Bone marrow (tissue), 2 donors: Measurements from ENCODE around the gene SPINT2.

ENCODE experiments used
- DNase-seq, 2 donors: peaks; one replicate each; lab custom pipeline; 2025; lab: John Stamatoyannopoulos, UW

The SPINT2 gene

GRCh38 chr19:38267761-38268483 lies 3.5 kb downstream of the SPINT2 start:
- DNase-seq = no peak

GRCh38 chr19:38268539-38268938 lies 4.2 kb downstream of the SPINT2 start:
- DNase-seq = no peak

GRCh38 chr19:38270587-38271167 lies 6.3 kb downstream of the SPINT2 start:
- DNase-seq = no peak

- DNase-seq = no peak
These were observed 9.1 kb downstream of the SPINT2 start for GRCh38 chr19:38273499-38273898.

DNA sequence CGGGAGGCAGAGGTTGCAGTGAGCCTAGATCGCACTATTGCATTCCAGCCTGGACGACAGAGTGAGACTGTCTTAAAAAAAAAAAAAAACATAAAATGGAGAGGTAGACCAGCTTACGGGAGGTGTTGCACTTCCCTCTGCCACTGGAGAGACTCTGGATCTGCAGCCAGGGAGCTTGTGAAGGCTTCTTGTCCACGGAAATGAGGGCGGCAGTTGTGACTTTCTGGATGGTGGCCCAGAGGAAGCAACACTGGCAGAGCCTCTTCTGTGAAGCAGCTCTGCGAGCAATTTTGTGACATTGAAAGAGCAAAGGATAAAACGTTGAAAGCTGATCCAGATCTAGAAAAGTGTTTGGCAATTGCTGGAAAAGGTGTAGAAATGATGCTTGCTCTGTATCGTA lies 10.4 kb downstream of the SPINT2 start:
- DNase-seq = no peak

DNA sequence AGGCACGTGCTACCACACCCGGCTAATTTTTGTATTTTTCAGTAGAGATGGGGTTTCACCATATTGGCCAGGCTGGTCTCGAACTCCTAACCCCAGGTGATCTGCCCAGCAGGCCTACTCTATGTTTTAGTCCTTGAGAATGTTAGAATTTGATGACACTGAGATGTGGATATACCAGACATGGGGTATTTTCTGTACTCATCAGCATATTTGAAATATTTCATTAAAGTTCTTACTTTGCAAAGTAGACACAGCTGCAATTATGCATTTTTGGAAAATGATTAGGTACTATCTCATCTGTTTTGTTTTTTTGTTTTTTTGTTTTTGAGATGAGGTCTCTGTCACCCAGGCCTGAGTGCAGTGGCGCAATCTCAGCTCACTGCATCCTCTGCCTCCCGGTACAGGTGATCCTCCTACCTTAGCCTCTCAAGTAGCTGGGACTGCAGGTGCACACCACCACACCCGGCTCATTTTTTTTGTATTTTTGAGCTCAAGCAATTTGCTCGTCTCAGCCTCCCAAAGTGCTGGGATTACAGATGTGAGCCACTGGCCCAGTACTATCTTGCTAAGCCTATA lies 12.7 kb downstream of the SPINT2 start:
- DNase-seq = no peak

DNA sequence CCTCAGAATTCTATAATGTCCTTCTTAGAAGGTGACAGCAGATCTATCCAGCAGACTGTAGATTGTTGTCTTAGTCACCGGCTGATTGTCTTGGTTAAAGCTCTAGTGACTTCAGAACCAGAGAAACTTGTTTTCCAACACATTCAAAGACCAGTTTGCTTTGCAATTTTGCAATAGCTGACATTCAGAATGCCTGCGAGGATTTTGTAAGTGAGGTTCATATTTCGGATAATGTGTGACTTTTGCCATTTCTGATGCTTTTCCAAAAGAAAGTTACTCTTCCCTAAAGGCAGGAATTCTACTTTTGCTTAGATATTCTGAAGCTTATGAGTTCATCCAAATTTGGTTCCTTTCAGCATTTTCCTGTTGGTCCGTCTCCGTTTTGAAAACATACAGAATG lies 13.2 kb downstream of the SPINT2 start:
- DNase-seq = no peak

DNA sequence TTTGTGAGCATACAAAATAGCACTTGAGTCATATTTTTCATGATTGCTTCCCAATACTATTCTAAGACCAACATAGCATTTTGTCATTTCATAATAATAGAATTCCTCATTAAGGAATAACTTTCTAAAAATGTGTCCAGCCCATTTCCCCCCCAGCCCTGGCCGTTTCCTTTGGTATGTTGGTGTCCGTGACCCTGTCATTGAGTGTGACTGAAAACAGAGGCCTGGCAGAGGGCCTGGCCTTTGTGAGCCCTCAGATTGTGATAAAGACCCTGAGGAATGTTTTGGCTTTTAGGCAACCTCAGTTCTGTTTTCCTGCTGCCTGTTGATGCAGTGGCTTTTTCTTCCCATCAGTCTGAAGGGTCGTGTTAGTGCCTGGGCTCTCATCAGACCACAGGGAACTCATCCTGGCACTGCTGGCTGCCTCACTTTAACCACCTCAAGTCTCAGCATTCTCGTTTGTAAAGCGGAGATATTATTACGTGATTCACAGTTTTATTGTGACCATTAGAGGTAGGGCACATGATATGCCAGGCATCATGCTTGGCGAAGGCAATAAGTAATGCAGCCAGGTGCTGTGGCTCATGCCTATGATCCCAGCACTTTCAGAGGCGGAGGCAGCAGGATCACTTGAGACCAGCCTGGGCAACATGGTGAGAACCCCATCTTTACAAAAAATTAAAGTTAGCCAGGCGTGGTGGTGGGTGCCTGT lies 13.8 kb downstream of the SPINT2 start:
- DNase-seq = no peak

- DNase-seq = no peak
These were observed 14.4 kb downstream of the SPINT2 start for GRCh38 chr19:38278751-38279150.

DNA sequence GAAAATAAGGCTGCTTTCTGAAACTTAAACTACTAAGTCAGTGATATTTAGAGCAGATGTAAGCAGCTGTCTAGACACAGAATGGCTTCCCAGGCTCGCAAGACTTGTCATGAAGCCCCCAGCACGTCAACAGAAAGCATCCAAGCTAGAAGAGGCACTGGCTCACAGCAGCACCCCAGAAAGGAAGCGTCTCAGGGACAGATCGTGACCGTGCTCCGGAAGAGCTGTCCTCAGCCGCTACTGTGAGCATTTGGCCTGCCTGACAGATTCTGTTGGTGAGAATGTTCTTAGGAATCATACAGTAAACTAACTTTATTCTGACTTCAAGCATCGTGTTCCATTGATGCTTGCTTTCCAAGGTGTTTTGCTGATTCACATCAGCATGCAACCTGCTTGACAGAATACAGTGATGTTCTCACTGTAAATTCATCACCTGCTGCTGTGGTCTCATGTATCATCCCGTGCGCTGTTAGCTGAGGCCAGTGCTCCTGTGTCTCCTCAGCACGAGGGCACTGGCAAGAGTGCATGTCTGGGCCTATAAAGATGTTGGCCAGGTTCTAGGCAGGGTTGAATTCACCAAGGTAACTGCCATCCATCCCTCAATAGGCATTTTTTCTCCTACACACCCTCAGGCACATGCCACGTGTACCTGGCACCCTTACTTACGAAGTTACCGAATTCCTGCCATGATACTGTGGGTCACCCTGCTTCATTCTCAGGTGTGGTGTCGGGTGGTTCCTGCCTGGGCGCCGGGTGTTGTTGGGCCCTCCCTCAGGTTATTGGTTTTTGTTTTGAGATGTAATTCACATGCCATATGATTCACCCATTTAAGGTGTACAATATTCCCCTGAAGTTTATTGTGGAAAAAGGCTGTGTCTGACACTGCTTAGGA lies 15.9 kb downstream of the SPINT2 start:
- no peak for DNase-seq

GRCh38 chr19:38281811-38282566 lies 17.6 kb downstream of the SPINT2 start:
- DNase-seq = no peak

DNA sequence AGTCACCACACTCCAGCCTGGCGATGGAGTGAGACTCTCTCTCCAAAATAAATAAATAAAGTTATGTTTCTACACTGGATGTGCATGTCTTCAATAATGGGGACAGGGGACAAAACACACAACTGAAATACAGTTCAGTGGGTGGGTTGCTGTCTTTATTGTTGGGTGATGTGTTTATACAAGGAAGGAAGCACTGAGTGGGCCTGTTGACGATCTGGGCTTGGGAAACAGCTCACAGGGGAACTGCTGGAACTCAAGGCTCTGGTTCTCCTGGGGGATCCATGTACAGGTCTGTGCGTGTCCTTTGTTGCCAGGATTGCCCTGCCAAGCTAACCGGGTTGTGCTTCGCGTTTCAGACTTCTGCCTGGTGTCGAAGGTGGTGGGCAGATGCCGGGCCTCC lies 18.9 kb downstream of the SPINT2 start:
- DNase-seq = no peak

- peak in 1 of 2 donors; percentile 46 for DNase-seq
These were observed 20.0 kb downstream of the SPINT2 start for GRCh38 chr19:38284422-38284821.

- no peak for DNase-seq
These were observed 21.2 kb downstream of the SPINT2 start for GRCh38 chr19:38285567-38285966.

- DNase-seq = peak in 1 of 2 donors; percentile 18
These were observed 23.2 kb downstream of the SPINT2 start for GRCh38 chr19:38287604-38288003.

DNA sequence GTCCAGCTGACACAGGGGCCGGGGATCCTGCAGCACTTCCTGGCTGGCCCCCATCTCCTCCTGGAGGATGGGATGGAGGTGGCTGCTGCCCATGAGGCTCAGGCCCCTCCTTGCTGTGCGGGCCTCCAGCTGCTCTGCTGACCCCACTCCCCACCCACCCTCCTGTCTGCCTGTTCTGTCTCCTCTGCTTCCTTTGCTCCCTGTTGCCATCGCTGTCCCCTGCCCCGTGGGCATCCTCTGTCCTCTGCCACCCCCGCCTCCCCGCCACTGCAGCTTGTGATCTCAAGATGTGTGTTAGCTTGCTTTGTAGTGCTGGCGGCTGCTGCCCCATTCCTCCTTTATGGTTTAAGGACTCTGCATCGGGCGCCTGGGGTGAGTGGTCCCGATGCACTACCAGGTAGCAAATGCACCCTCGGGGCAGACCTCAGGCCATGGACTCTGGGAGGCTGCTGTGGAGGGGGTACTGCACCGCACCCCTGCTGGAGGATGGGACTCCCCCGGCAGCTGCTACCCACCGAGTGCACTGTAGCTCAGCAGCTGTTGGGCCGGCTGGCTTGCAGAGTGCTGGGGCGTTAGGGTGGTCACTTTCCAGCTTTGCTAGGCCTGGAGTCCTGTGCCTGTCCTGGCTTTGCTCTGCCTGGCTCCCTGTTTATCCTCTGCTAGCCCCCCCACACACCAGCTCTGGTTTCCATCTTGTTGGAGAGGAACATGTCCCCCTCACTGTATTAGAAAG lies 23.9 kb downstream of the SPINT2 start:
- DNase-seq = no peak

DNA sequence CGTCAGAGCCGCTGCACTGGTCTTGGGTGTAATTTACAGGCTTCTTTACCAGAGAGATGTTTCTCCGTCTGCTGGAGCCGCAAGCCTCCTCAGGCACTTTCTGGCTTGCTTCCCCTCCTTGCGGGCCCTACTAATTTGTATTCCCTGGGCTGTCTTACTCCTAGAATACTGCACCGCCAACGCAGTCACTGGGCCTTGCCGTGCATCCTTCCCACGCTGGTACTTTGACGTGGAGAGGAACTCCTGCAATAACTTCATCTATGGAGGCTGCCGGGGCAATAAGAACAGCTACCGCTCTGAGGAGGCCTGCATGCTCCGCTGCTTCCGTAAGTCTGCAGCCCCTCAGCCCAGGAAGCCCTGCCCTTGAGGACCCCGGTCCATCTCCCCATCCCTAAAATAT lies 25.6 kb downstream of the SPINT2 start:
- no peak for DNase-seq

DNA sequence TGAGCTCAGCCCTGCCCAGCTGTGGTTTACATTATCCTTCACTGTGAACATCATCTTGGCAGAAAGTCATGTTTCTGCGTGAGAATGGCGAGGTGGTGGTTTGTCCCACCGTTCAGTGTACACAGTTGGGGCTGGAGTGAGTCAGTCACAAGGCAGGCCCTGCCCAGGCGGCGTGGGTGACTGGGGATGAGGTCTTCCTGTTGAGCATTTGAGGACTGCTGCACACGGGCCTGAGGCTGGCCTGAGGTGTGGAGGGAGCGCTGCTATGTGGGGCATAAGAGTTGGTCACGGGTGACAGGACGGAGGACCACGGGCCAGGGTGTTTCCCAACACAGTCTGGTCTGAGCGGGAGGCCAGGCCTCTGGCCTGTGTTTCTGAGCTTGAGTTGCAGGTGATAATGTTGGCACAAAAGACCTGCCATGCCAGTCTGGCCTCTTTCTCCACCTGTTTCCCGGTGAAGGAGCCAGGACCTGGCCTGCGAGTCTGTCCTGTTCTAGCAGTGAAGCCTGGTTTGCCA lies 26.3 kb downstream of the SPINT2 start:
- DNase-seq = no peak

- no peak for DNase-seq
These were observed 27.5 kb downstream of the SPINT2 start for GRCh38 chr19:38291855-38292254.

DNA sequence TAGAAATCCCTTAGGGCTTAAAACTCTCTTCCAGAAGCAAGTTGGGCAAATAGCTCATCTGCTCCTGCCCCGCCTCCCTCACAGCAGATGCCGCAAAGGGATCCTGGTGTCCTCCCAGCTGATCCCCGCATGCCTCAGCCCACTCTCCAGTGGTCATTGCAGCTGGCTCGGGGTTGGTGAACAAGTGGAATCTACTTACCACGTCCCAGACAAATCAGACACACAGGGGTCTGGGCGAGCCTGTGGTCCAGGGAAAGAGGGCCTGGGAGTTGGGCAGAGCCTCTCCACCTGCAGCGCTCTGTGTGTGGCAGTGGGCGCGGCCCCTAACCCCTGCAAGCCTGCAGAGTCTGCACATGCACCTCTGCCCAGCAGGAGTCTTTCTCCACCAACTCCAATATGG lies 28.9 kb downstream of the SPINT2 start:
- DNase-seq = no peak
